Measurements from ENCODE around the gene LMF1.

LMF1 gene

DNA sequence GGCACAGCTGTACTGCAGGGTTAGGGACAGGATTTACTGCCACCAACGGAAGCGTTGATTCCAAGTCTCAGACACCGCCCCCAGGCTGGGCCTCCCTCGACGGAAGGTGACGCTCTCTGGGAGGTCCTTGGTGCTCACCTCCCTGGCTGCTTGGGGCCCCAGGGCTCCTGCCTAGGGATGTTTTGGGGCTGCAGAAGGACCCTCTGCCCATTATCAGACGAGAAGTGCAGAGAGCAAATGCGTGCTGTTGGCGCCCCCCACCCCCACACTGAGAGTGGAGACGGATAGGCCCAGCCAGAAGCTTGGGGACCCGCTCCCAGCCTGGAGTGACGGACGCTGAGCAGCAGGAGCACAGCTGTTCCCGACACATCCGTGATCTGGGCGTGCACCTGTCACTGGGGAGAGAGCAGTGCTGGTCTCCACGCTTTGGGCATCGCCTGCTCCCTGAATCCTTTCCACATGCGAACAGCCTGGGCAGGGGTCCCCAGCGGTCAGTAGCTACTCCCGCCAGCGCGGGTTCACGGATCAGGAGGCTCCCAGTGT lies 5.7 kb upstream of the LMF1 start:
- Histone ChIP-seq H3K27me3 (peaks cover 29% of the 10 kb centered on the region), H3K36me3 (no peaks in the 10 kb centered on the region), H3K4me3 (ENCODE audit: low read depth, low read length) (no peak overlapping the region), H3K9me3 (no peaks in the 10 kb centered on the region), H3K4me1 (no peaks in the 10 kb centered on the region)
- TF ChIP-seq, protein P1, sequence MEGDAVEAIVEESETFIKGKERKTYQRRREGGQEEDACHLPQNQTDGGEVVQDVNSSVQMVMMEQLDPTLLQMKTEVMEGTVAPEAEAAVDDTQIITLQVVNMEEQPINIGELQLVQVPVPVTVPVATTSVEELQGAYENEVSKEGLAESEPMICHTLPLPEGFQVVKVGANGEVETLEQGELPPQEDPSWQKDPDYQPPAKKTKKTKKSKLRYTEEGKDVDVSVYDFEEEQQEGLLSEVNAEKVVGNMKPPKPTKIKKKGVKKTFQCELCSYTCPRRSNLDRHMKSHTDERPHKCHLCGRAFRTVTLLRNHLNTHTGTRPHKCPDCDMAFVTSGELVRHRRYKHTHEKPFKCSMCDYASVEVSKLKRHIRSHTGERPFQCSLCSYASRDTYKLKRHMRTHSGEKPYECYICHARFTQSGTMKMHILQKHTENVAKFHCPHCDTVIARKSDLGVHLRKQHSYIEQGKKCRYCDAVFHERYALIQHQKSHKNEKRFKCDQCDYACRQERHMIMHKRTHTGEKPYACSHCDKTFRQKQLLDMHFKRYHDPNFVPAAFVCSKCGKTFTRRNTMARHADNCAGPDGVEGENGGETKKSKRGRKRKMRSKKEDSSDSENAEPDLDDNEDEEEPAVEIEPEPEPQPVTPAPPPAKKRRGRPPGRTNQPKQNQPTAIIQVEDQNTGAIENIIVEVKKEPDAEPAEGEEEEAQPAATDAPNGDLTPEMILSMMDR (IDR thresholded peaks at IDR 0.05; ENCODE audit: low read depth, low read length), result no peak
- DNase-seq, result no peak

DNA sequence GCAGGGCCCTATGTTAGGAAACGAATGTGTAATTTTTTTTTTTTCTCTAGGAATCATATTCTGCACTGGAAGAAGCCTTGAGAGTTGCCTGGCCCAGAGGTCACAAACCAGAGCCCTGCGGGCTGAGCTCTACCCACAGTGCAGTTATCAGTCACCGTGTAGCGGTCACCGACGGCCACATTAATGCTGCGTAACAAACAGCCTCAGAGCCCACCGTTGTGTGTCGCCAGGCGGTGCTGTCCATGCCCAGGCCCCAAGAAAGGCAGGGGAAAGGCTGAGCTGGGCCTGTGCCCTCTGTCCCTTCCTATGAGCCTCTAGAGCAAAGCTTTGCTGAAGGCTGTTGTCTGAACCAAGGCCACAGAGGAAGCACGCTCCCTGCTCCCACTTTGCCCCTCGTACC lies 4.5 kb upstream of the LMF1 start:
- no peak for DNase-seq
- Histone ChIP-seq H3K27me3 (peaks cover 18% of the 10 kb centered on the region), H3K36me3 (no peaks in the 10 kb centered on the region), H3K9me3 (no peaks in the 10 kb centered on the region), H3K4me3 (ENCODE audit: low read depth, low read length) (no peak overlapping the region), H3K4me1 (no peaks in the 10 kb centered on the region)
- TF ChIP-seq, protein P1 (IDR thresholded peaks at IDR 0.05; ENCODE audit: low read depth, low read length), result no peak

DNA sequence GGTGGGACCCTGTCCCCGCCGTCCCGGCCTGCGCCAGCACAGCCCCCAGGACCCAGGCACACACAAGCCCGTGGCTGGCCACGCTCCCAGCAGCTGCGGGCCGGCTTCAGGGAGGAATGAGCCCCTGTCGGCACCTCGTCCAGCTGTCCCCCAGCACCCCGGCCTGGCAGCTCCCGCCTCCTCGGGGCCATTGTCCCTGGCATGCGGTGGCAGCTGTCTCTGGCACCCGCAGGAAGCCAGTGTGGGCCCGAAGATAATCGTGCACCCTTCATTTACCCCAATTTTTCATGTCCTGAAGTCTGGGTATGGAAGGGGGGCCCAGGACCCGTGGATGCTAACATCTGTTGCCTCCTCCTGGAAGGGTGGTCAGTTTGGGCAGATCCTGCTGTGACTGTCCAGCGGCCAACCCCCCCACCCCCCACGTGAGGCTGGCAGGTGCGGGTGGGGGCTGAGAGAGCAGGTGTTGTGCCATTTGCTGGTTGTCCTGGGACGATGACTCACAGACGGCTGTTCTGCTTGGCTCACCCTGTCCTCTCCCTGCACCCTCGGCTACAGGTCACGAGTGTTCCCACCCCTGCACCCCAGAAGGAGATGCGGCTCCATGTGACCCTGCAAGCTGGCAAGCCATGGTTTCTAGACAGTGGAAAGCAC lies 4.0 kb upstream of the LMF1 start:
- no peak for DNase-seq
- TF ChIP-seq, protein P1 (IDR thresholded peaks at IDR 0.05; ENCODE audit: low read depth, low read length), result no peak
- peaks cover 12% of the 10 kb centered on the region for H3K27me3 ChIP-seq
- no peaks in the 10 kb centered on the region for H3K9me3 ChIP-seq
- H3K4me1 ChIP-seq, result no peaks in the 10 kb centered on the region
- no peaks in the 10 kb centered on the region for H3K36me3 ChIP-seq
- H3K4me3 ChIP-seq (ENCODE audit: low read depth, low read length), result no peak overlapping the region

DNA sequence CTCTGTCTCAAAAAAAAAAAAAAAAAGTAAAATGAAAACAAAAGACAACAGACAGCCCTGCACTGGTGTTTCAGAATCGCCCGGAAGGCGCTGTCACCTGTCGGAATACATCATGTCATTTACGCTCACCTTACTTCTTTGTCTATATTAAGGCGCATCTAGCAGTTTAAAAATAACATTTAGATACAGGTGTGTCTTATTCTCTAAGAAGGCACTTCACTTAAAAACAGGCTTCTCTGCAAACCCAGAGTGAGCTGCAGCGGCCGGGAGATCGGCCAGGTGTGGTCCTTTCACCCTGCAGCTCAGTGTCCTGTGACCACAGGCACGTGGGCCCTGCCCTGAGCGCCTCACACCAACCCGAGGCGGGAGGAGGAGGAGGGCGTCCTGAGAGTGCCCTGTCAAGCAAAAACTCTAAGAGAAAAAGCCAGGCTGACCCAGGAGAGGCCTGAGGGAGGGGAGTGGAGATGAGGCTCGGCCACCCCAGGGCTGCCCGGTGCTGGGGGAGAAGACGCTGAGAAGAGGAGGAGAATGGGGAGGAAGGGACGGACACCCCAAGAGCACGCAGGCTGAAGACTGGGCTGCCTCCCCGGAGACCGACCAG lies 3.3 kb upstream of the LMF1 start:
- no peak for DNase-seq
- Histone ChIP-seq H3K27me3 (peaks cover 8% of the 10 kb centered on the region), H3K4me1 (no peaks in the 10 kb centered on the region), H3K4me3 (ENCODE audit: low read depth, low read length) (no peak overlapping the region), H3K36me3 (no peaks in the 10 kb centered on the region), H3K9me3 (no peaks in the 10 kb centered on the region)
- TF ChIP-seq, protein P1 (IDR thresholded peaks at IDR 0.05; ENCODE audit: low read depth, low read length), result no peak

DNA sequence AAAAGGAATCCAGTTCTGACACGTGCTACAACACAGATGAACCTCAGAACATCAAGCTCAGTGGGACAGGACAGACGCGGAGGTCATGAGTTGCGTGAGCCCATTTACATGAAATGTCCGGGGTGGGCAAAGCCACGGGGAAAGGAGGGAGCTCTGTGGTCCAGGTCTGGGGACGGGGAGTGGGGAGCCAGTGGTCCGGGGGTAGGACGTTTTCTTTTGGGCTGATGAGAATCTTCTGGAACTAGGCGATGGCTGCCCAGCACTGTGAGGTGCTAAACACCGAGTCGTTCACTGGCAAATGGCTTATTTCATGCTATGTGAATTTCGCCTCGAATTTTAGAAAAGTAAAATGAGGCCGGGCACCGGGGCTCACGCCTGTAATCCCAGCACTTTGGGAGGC lies 2.6 kb upstream of the LMF1 start:
- H3K9me3 ChIP-seq, result no peaks in the 10 kb centered on the region
- DNase-seq, result no peak
- H3K36me3 ChIP-seq, result no peaks in the 10 kb centered on the region
- peaks cover 1% of the 10 kb centered on the region; the same call in 1 of the 2 replicates for H3K27me3 ChIP-seq
- H3K4me3 ChIP-seq (ENCODE audit: low read depth, low read length), result no peak overlapping the region
- TF ChIP-seq, protein P1 (IDR thresholded peaks at IDR 0.05; ENCODE audit: low read depth, low read length), result no peak
- H3K4me1 ChIP-seq, result no peaks in the 10 kb centered on the region
